Activated CD8-positive, alpha-beta memory T cell treated with anti-CD3 and anti-CD28 coated beads for 4 hours (primary cell): ENCODE data around the gene ITGB5.
"Not testable (repeated sequence)": the region's sequence is repeated elsewhere in the genome, so short reads cannot be mapped to it uniquely, and the experiment has no call there.

Experiments
- DNase-seq, 2 donors: peaks; one replicate each; pipeline ENCODE4 v3.0.0-alpha.2; 2020; ENCODE audit warnings: low read depth in 2 of 2

The ITGB5 gene

DNA sequence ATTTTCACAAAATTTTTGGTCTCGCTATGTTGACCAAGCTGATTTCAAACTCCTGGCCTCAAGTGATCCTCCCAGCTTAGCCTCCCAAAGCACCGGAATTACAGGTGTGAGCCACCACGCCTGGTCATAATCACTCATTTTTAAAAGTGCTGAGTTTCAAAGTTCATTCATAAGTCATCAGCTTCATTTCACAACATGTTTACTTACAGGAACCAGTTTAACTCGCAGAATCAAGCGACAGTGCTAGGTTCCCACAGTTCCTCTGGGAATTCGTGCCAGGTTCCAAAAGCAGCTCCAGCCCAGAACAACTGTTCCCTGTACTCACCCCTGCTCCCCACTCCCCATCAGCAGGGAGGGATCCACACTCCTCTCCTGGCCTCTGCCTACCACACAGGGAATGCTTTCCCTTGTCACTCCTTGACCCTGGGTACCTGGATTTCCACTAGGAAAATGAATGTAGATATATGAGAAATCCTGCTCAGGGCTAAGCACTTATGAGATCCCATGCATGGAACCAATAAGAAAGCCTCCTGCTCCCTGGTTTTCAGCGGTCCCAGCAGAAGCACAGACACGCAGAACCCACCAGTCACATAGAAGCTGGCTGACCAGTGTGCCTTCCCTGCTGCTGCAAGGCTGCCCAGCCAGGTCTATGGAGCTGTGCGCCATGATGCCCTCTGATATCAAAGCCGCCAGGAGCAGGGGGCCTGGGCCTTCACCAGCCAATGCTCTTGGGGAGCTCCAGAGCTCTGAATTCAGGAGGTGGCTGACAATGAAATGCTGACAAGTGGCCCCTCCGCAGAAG lies 72.3 kb downstream of the ITGB5 start:
- DNase-seq, result no peak

DNA sequence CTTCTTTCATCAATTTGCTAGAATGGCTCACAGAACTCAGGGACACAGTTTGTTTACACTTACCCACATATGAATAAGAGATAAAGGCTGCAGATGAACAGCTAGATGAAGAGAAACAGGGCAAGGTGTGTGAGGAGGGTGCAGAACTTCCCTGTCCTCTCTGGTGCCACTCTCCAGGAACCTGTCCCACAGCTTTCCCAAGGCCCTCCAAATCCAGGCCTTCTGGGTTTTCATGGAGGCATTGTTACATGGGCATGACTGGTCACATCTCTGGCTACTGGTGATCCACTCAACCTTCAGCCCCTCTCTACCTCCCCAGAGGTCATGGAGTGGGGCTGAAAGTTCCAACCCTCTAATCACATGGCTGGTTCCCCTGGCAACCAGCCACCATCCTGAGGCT lies 73.6 kb downstream of the ITGB5 start:
- no peak for DNase-seq

DNA sequence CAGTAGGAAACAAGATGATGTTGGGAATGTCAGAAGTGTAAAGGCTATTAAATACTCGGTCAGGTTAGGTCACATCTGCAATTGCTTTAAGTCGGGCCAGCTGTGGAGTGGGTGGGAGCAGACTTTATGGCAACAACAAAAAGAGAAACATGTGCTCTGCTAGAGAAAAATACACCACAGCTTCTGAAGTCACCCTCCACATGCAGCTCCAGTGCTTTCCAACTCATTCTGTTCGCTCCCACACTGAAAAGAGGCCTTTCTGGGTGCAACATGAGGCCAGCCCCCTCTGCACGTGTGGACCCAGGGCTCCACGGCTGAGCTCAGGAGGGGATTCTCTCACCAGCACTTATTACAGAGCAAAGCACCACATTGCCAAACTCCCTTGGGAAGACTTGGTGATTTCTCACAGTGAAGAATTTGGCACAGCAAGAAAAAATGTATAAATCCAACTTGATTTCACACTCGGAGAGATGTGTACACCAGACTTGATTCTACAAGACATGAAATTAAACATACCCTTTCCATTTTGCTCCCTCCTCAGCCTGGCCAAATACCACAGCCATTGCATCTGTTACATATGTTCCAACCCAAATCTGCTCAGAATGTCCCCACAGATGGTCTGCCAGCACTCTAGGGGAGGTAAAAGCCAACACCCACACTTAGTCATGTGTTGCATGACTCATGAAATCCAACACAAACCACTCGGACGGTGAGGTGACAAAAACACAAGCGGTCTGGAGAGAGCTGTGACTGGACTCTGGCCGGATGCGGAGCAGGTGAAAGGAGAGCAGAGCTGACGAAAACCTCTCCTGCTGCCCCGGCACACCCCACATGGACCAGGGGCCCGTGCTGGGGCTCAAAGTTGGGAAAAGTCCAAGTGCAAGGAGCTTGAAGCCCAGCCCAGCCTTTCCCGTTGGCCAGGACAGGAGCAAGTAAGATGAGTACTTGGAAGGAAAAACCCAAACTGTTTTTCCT lies 74.6 kb downstream of the ITGB5 start:
- DNase-seq, result no peak

DNA sequence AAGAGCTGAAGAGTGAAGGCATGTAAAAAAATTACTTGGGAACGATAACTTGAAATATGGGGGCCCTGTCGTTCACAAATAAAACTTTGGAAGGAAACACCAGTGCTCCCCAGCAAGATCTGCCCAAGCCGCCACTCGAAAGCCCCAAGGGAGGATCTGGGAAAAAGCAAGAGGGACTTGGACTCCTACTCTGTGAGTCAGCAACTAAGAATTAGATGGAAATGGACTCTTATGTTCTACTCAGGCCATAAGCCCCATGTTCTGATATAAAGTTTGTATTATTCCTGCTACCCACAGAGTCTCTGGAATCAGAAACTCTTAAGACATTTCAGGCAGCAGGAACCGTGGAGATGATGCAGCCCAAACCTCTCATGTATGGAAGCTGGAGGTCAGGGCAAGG lies 75.7 kb downstream of the ITGB5 start:
- DNase-seq, result no peak

DNA sequence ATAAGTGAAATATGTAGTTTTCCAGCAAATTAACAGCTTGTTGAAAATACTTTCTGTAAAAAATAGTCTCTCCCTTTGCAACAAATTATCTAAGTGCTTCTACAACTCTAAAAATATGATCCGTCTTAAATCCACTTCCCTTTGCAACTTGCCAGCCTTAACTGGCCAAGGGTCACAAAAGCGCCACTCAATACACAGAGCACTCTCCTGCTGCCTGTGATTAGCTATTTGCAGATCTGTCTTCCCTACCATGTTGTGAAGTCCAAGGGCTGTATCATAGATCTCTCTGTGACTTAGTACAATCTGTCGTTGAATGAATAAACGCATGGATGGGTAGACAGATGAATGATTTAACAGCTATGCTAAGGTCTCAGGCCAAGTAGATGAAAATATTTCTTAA lies 76.2 kb downstream of the ITGB5 start:
- DNase-seq, result no peak

DNA sequence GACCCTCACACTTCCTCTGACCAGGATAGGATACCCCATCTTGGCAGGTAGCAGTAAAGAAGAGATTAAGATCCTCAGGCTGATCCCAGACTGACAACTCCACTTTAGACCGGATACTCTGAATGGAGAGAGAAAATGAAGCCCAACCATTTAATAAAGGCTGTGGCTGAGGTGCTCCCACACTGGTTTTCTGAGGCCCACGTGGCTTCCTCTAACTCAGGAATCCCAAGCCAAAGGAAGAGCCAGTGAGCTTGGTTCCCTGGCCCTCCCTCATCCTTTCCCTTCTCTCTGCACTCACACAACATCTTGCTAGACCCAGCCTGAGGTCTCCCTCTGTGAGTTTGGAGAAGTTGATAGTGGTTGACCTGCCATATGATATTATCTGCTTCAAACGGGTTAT lies 78.1 kb downstream of the ITGB5 start:
- no peak for DNase-seq

DNA sequence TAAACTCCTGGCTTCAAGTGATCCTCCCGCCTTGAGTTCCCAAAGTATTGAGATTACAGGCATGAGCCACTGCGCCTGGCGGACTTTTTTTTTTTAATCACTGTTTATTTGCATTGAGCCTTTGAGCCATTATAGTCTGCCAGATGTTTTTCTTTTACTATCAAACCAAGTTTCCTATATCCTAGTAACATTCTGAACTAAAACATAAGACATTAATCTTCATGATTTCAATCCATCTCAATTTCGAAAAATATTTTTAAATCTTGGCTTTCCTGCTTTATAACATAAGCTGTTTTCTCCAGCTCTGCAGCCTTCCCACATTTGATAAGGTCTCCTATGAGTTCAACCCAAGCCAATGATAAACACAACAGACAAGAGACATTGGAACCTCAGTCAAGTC lies 81.5 kb downstream of the ITGB5 start:
- DNase-seq, result no peak

DNA sequence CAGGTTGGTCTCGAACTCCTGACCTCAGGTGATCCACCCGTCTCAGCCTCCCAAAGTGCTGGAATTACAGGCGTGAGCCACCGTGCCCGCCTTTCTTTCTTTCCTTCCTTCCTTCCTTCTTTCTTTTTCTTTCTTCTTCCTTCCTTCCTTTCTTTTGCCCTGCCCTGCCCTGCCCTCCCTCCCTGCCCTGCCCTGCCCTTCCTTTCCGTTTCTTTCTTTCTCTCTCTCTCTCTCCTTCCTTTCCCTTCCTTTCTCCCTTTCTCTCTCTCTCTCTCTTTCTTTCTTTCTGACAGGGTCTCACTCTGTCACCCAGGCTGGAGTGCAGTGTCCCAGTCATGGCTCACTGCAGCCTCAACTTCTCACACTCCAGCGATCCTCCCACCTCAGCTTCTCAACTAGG lies 82.3 kb downstream of the ITGB5 start:
- DNase-seq, result no peak

DNA sequence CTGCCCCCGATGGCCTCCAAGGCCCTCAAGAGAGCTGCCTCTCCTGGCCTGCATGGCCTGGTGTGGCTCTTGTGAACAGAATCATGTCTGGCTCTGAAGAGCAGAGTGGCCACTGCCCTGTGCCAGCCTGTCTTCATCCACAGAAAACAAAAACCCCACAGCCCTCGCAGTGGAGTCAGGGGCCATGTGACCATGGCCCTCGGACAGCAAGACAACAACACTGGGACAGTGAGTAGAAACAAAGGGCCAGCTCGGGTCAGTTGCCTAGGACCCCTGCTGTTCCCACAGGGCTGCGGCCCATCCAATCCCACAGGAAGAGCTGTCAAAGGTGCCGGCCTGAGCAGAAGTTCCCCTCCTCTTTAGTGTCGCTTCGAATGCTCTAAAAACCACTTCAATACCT lies 84.5 kb downstream of the ITGB5 start:
- DNase-seq, result no peak

DNA sequence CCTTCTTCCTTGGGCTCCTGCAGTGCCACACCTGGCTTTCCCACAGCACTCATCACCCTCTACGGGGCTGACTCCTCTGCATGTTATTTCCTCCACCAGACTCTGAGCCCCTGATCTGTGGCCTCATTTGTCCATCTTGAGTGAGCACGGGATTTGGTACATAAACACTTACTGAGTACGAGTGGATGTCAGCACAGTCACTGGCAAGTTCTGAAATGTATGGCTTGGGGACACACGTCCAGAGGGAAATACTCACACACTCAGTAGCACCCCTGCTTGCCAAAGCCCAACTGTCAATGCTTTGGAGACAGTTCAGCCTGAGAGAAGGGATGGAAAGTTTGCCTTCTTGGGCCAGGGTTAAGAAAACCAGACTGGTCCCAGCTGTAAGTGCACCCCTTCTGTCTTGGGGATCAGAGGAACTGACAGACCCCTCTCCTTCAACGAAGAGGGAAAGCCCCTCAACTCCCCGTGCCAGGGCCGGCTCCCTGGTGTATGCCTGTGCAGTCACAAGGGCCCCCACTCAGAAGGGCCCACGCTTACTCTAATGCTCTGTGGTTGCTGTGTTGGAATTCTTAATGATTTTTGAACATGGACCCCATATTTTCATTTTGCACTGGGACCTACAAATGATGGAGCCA lies 85.0 kb downstream of the ITGB5 start:
- DNase-seq, result no peak

DNA sequence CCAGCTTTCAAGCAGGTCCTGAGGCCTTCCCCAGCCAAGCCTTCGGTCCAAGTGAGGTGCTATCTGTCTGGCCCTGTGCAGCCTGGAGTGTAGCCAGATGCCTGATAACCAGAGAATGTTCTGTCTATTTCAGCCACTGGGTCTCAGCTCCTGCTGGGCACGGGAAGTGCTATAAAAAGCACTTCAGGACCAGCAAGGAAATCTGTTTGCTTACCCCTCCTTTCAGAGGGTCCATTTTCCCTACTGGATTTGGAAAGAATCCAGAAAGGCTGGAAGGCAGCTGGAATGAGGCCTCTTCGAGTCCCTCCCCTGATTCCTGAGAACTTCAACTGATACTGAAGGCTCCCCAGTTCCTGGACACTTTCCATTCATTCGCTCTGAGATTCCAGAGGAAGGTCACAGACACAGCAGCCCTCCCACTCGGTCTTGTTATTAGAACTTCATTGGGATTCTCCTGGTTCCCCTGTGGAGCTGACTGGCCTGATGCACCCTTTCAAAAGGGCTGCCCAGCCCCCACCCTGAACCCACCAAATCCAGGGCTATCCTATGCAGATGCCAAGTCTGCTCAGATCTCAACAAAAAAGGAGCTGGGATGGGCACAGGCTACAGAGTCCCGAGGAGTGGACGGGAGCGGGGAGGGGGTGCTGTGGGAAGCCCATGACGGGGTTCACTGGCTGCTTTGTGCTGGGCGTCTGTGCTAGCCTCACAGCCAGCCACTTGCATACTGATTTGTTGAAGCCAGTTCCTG lies 86.5 kb downstream of the ITGB5 start:
- DNase-seq, result no peak

DNA sequence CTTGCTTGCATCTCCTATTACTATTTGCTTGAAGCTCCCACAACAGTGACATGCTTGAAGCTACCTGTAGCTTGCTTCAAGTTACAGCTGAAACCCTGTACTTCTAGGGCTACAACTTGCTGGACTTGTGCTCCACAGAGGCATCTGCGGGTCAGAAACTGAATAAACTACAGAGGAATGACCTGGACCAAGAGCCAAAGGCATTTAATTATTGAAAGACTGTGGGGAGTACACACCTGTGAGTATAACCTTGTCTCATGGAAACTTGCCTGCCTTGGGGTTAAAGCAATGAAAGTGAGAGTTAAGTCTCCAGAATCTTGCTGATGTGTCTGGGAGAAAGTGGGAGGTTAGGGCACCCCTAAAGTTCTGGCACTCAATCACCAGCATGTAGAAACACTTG lies 87.1 kb downstream of the ITGB5 start:
- DNase-seq, result no peak

DNA sequence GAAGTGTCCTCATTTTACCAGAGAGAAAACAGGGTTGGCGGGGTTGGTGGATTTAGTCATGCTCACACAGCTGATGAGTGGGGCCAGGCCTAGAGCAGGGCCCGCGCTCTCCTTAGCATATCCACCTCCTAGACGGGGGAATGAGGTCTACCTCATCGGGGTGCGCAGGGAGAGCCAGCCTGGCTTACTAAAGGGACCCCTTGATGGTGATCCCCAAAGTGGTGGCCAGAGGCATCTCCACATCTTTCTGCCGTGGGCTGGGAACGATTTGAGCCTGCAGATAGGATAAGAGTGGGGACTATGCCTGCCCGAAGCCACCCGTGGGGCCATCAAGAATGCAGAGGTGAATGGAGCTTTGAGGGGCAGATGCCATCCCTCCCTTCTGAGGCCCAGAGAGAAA lies 87.5 kb downstream of the ITGB5 start:
- no peak for DNase-seq

DNA sequence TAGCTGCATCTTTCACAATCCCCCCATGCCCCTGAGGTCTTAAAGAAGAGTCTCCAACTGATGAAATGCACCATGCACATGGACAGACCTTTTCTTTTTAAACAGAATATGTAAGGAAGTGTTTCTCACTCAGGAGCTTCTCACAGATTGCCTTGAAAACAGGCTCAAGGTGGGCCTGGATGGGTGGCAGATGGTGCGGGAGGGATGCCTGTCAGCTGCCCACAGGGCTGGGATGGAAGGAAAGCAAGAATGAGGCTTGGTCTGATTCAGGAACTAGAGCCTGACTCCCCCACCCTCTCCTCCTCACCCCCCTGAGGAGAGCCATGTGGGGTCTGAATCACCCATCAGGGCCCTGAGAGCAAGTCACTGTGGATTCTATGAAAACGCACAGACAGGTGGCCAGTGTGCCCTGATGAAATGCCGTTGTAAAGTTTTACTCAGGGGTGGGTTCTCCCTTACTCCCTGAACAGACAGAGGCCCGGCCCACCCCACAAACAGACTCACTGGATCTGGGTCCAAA lies 89.7 kb downstream of the ITGB5 start:
- DNase-seq, result no peak

DNA sequence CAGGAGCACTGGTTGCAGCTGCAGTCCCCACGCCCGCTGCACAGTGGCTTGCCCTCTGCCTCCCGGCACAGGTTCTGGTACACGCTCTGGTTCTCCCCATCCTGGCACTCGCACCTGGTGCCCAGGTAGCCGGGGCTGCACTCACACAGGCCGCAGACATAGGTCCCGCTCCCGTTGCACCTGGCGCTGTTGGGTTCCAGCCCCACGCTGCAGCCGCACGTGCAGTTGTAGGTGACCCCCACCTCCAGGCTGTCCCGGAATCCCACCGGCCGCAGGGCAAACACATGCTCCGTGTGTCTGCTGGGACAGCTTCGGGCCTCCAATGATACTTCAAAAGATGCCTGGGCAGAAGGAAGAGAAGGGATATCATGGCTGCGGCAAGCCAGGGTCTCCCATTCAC lies 90.7 kb downstream of the ITGB5 start:
- DNase-seq, result no peak

DNA sequence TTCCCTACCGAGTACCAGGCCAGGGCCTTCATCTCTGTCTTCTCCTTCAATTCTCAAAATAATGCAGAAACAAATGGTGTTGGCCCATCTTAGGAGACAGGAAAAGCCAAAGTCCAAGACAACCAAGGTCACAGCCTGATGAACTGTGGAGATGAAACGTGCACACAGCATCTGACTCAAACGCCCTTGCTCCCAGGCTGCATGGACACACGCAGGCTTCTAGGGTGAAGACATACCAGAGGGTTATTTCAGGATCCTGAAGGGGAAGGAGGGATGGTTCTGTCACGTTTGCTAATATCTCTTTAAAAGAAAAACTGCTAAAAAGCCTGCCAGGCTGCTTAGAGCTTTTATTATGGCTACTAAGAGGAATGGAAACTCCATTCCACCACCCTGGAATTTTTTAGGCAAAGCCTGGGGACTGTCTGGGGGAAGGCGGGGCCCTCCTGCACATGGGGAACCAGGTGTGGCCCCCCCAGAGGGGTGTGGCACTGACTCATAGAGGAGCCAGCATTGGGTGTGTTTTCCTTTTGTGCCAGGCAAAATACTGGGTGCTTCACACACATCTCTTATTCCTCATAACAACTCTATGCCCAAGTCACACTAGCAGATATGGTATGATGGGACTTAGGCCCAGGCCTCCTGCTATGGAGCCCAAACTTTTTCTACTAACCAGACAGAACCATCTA lies 94.0 kb downstream of the ITGB5 start:
- no peak for DNase-seq

DNA sequence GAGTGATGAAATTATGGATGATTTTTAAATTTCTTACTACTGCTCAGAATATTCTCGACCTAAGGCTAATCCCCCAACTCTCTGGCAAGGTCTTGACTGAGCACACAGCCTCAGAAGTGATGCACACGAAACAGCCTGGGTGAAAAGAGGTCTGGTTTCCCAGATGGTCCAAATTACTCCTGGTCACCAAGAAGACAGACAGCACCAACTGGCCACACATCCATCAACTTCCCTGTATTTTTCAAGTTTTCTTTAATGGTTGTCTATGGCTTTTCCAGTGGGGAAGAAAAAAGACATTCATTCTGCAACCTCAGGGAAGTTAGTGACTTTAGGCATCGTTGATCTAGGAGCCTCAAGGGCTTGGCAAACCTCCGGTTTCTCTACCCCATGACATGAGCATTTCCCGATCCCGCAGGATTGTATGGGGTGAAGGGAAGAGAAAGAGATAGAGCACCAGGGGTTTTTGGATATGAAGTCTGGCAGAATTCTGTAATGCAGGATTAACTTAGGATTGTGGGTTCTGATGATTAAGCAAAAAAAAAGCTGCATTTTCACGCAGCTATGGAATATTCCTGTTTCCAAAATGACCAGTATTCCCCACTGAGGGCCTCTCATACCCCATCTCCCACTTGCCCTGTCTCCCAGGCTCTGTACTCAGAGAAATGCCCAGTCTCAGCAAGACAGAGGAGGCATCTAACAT lies 94.7 kb downstream of the ITGB5 start:
- DNase-seq, result no peak

DNA sequence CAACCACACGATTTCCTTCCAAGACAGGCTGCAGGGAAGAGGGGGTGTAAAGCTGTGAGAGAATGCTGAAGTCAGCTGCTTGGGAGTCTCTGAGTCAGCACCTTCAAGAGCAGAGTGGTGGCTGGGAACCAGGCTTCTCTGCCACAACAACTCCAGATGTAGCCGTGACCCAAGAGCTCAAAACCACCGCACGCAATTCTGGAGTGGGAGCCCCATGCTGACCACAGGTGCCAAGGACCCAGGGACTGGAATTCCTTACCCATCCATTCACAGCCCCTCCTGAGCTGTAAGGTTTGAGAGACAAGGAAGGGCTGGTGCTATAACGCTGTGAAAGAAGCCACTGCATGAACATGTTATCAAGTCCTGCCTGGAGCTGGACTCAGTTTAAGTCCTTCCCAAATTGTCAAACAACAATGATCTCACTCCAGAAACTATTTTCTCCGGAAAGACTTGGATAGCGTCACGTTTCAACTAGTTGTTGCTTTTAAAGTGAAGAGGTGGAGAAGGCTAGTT lies 95.5 kb downstream of the ITGB5 start:
- DNase-seq, result no peak

DNA sequence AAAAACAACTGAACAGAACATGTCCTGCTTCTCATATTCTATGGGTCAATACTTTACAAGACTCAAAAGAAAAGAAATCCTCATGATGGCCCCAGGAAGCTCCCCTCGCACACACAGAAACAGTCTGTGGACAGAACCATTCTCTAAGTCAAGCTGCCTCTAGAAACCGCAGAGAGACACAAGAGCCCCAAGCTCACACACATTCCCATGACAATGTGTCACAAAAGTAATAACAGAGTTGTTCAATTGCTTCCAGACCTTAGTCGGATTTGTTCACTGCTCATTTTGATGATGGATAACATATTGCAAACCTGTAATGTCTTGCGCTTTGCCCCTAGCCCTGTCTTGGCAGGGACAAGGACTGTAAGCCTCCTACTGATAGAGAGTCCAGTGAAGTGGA lies 96.0 kb downstream of the ITGB5 start:
- DNase-seq, result no peak

DNA sequence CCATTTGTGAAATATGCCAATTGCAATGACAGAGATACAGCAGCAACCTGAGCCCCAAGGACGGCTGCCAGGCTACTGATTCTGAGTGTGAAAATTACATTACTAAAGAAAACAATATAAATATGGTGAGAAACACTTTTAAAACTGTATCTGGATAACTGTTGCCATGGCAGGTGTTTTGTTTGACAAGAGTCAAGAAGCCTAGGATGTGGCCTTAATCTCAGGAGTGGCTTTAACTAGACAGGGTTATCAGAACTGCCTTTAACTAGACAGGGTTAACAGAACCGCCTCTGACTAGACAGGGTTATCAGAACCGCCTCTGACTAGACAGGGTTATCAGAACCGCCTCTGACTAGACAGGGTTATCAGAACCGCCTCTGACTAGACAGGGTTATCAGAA lies 98.1 kb downstream of the ITGB5 start:
- not testable (repeated sequence) for DNase-seq
